Measurements from ENCODE around the gene AMOTL2. TPM values are rescaled to one million over a fixed set of nuclear protein-coding genes. Genes with fewer than 3 reads are reported as not detected.

AMOTL2 gene
- total and polyA plus RNA-seq, 10 of the 15 experiments (the other 5 are each of a cell fraction or from before 2014, with no cell fraction given) = 0.20 to 0.33 TPM; not detected in 8

GRCh38 chr3:134338201-134338512, 36.1 kb downstream of the AMOTL2 start:
- Histone ChIP-seq H3K4me1 (ENCODE audit: control insufficient read depth, insufficient read depth, low read length) (no peaks in the 10 kb centered on the region), H4K20me1 (ENCODE audit: control insufficient read depth, insufficient read depth) (no peaks in the 10 kb centered on the region), H3K36me3 (ENCODE audit: control insufficient read depth in 2 of 2, insufficient read depth in 2 of 2, low read length in 1 of 2) (no peaks in the 10 kb centered on the region), H3K27ac (ENCODE audit: control insufficient read depth, insufficient read depth) (no peak overlapping the region), H3K27me3 (replicated peaks in 1 of 2; ENCODE audit: control insufficient read depth in 2 of 2, insufficient read depth in 2 of 2, low read length in 1 of 2) (no peaks in the 10 kb centered on the region; a peak in 1 of 4 replicates), H3K9ac (ENCODE audit: control insufficient read depth, insufficient read depth, low read length) (no peak overlapping the region), H3K79me2 (ENCODE audit: control insufficient read depth, insufficient read depth, low read length) (no peaks in the 10 kb centered on the region), H3K4me2 (ENCODE audit: control insufficient read depth, insufficient read depth) (no peak overlapping the region), H3K9me3 (replicated peaks; ENCODE audit: control insufficient read depth, insufficient read depth, low read length) (no peaks in the 10 kb centered on the region; the same call in 2 of the 3 replicates), H2AFZ (ENCODE audit: control insufficient read depth, low read depth, low read length) (no peak overlapping the region), H3K4me3 (no peak overlapping the region)
- 41% methylated on average over 2 of the region's 2 CpGs for WGBS (ENCODE audit: insufficient coverage, insufficient replicate concordance, low lambda C conversion rate, missing lambda C conversion rate)
- ATAC-seq (no peak), FAIRE-seq (no peak), DNase-seq (ENCODE audit: low read depth, low spot score) (no peak)
- no TSS peak for BruUV-seq (replicated peaks)
- TF ChIP-seq SIX5 (IDR thresholded peaks at IDR 0.05; ENCODE audit: low read depth, low read length, severe bottlenecking) (no peak), CREB1 (IDR thresholded peaks at IDR 0.05; ENCODE audit: low read depth) (no peak), ZNF24 (IDR thresholded peaks at IDR 0.05) (no peak), USF1 (IDR thresholded peaks at IDR 0.05; ENCODE audit: borderline replicate concordance, extremely low read length, insufficient read depth, low read depth, low read length) (no peak), KDM1A (IDR thresholded peaks at IDR 0.05; ENCODE audit: borderline replicate concordance) (no peak), ZNF274 (IDR thresholded peaks at IDR 0.05; ENCODE audit: insufficient read depth, insufficient read length) (no peak), PAX8 (IDR thresholded peaks at IDR 0.05) (no peak), BRCA1 (IDR thresholded peaks at IDR 0.05; ENCODE audit: low read depth, low read length) (no peak), TCF12 (IDR thresholded peaks at IDR 0.05; ENCODE audit: low read depth, low read length) (no peak), MTA3 (IDR thresholded peaks at IDR 0.05; ENCODE audit: borderline replicate concordance, low read length) (no peak), YBX1 (IDR thresholded peaks at IDR 0.05) (no peak), EP300 (IDR thresholded peaks at IDR 0.05; ENCODE audit: borderline replicate concordance in 1 of 2, control insufficient read depth in 1 of 2, low read depth in 2 of 2, low read length in 2 of 2) (no peak), MYB (IDR thresholded peaks at IDR 0.05; ENCODE audit: borderline replicate concordance, low read depth, low read length) (no peak), TBL1XR1 (IDR thresholded peaks at IDR 0.05; ENCODE audit: low read depth, low read length) (no peak), SMC3 (IDR thresholded peaks at IDR 0.05; ENCODE audit: borderline replicate concordance, low read length) (no peak), CHD2 (IDR thresholded peaks at IDR 0.05; ENCODE audit: borderline replicate concordance, low read depth, low read length) (no peak), TARDBP (IDR thresholded peaks at IDR 0.05; ENCODE audit: borderline replicate concordance) (no peak), NR2F1 (conservative IDR thresholded peaks at IDR 0.05) (no peak)
- intact Hi-C loops (cut with micrococcal nuclease; ENCODE audit: unreplicated experiment) (no loop called here), in situ Hi-C loops (cut with MboI) (no loop called here)
- RAD21 ChIA-PET (ENCODE audit: unreplicated experiment) = no interaction called here
- CTCF ChIA-PET = no interaction called here
- POLR2A ChIA-PET = no interaction called here
- SMC1A ChIA-PET (ENCODE audit: uncharacterized antibody, unreplicated experiment) = no interaction called here
